Effector memory CD8-positive, alpha-beta T cell (primary cell): ENCODE data around the gene C1orf116.
"Not testable (repeated sequence)": the region's sequence is repeated elsewhere in the genome, so short reads cannot be mapped to it uniquely, and the experiment has no call there.

Source experiments
- ATAC-seq: fragments of 150-1000 bp; cut with Tn5 transposase; replicated peaks from 2 replicates; pipeline ENCODE4 v1.10.0; 2021; ENCODE audit warnings: mild to moderate bottlenecking, moderate library complexity
- DNase-seq, 3 experiments: peaks; one replicate each; pipeline ENCODE4 v3.0.0; 2021
- H3K27ac Mint-ChIP-seq, 2 donors: one replicate each; pipeline ENCODE4 v1.8.0; 2022; ENCODE audit warnings: mild to moderate bottlenecking in 2 of 2, mixed read lengths in 2 of 2, moderate library complexity in 2 of 2
- H3K27me3 Mint-ChIP-seq, 2 donors: one replicate each; pipeline ENCODE4 v1.8.0; 2022; ENCODE audit warnings: mixed read lengths in 2 of 2
- H3K36me3 Mint-ChIP-seq: one replicate; pipeline ENCODE4 v1.8.0; 2022; ENCODE audit warnings: mild to moderate bottlenecking, moderate library complexity, mixed read lengths; ENCODE audit not compliant: insufficient read depth
- H3K4me1 Mint-ChIP-seq, 2 donors: one replicate each; pipeline ENCODE4 v1.8.0; 2022; ENCODE audit warnings: low read depth in 2 of 2, mixed read lengths in 2 of 2
- H3K4me3 Mint-ChIP-seq, 2 donors: one replicate each; pipeline ENCODE4 v1.8.0; 2022; ENCODE audit warnings: mild to moderate bottlenecking in 2 of 2, mixed read lengths in 2 of 2, moderate library complexity in 2 of 2
- H3K9me3 Mint-ChIP-seq, 2 donors: one replicate each; pipeline ENCODE4 v1.8.0; 2022; ENCODE audit warnings: mixed read lengths in 2 of 2

Gene C1orf116

DNA sequence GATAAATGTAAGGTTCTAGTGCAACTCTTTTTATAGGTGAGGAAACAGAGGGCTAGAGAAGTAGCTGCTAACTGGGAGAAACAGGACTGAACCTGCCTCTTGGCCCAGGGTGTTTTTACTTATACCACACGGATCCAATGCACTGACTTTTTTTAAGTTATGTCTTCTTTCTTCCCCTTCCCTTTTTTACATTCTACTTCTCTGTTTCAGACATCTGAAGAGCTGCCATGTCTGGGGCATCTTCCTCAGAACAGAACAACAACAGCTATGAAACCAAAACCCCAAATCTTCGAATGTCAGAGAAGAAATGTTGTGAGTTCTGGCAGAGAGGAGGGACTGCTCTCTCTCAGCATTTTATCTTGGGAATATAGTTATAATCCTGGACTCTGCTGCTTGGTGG is 21.9 kb upstream of the C1orf116 start:
- Mint-ChIP-seq H3K27ac (peak overlapping the region in 1 of 2 donors; percentile 94), H3K4me1 (peaks cover 27% of the 10 kb centered on the region in 2 donors), H3K4me3 (peak overlapping the region; percentile 27 to 98), H3K9me3 (no peaks in the 10 kb centered on the region), H3K27me3 (peaks cover 0 to 9% of the 10 kb centered on the region in 2 donors), H3K36me3 (peaks cover 19% of the 10 kb centered on the region)
- ATAC-seq (no peak), DNase-seq (no peak)

DNA sequence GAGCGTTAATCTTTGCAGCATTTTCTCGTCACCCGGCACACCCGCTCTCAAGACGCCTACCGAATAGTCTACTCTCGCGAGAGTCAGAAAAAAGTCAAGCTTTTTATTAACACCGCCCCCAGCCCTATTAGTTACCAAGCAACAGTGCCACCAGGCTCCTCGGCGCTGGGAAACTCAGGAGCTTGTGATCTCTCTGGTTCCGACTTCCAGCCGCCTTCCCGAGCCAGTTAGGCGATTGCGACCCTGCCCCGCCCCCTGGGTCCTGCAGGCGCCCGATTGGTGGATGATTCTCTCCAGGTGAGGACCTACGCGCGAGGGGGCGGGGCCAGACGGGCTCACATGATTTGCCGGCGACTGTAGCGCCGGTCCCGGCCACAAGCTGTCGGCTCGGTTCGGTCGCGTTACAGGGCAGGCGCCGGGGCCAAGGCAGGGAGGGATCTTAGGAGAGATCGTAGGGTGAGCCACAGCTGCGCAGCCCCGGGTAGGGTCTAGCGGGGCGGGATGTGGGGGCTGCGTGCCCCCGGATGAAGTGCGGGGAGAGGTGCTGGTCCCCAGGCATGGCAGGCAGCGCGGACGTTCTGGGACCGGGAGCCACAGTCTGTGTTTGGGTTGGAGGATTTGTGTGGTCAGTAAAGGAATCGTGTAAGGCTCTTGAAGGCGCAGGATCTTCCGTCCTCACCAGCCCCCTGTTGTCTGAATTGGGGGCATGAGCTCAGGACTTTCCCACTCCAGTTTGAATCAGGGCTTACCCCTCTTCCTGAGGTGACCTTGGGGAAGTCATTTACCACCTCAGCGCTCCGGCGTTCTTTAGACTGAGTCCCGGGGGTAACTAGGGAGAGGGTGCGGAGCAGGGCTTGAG is 20.6 kb upstream of the C1orf116 start, which contains the start of gene PFKFB2:
Gene PFKFB2 (plus strand): TSS at position 365 of the 859 bp plus-strand sequence. CDS start 1,443 bp downstream, outside the sequence.
- peaks cover 0 to 9% of the 10 kb centered on the region in 2 donors for H3K27me3 Mint-ChIP-seq
- peak; percentile 89 to 95 (median 94) for DNase-seq
- peaks cover 26 to 35% of the 10 kb centered on the region in 2 donors for H3K4me1 Mint-ChIP-seq
- H3K4me3 Mint-ChIP-seq, result peak within 1 kb of the TSS; percentile 97 to 98
- peak within 1 kb of the TSS; percentile 94 to 99 for H3K27ac Mint-ChIP-seq
- H3K9me3 Mint-ChIP-seq, result no peaks in the 10 kb centered on the region
- ATAC-seq, result peak; percentile 86
- H3K36me3 Mint-ChIP-seq, result peaks cover 20% of the 10 kb centered on the region

DNA sequence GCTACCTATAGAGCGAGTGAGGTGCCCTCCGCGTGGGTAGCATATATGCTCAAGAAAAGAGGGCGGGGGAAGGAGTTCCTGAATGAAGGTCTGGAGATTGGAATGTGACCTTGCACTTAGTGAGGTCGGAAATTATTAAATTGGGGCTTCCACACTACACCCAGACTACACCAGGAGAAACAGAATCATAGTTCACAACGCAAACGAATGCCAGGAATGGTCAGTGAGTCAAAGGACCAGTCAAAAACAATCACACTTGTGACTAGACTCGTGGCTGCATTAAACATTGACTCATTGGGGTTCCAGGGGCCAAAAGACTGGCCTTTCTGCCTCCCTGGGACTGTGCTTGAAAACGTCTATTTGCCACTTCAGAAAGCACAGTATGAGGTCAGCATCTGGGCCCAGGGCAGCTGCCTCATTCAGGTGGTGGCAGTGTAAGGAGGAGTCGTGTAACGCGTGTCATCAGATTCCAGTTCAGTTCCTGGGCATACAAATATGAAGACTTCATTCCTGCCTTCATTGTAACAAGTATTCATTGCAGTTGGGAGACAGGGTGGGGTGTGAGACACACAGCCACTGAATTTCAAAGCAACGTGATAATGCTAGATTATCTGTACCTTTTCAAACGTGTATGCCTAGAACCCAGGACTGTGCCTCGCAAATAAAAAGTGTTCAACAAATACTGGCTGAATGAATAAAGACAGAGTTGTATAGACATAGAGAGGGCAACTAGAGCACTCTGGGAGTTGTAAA is 18.8 kb upstream of the C1orf116 start, which contains the start of gene YOD1:
Gene YOD1 (minus strand): TSS at position 18 of the 753 bp plus-strand sequence. CDS start 178 bp downstream, outside the sequence.
- Mint-ChIP-seq H3K4me1 (peaks cover 28 to 40% of the 10 kb centered on the region in 2 donors), H3K27ac (peak within 1 kb of the TSS; percentile 95 to 97), H3K36me3 (peaks cover 31% of the 10 kb centered on the region), H3K27me3 (peaks cover 0 to 4% of the 10 kb centered on the region in 2 donors), H3K4me3 (peak within 1 kb of the TSS; percentile 97 to 98), H3K9me3 (no peaks in the 10 kb centered on the region)
- DNase-seq (no peak), ATAC-seq (no peak)

DNA sequence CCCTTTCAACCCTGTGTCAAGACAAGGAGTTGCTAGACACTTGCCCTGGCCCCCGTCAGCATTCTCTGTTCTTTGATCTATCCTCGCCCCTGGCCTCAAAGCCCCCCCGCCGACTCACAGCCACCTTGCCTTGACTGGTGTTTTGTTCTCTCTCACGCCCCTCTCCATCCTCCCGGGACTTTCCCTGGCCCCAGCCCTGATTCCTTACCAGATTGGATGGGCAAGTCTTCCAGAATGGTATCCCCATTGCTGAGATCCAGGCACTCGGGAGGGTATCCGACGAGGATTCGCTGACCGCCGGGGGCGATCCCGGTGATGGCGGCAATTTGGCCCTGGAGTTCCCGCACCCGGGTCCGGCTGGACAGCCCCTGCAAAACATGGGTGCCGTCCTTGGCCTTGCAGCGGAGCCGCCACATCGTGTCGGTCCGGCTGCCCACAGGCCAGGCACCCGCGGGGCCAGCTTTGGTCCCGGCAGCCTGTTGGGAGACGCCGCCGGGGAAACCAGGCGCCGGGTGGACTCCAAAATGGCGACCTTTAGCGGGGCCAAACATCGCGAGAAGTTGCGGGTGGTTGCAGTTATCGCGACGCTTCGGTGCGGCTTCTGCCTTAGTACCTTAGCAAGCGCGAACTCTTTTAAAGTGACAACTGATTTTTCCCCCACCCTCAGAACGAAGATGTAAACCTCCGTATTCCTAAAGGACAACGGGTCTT is 18.1 kb upstream of the C1orf116 start:
- Mint-ChIP-seq H3K27me3 (no peaks in the 10 kb centered on the region), H3K9me3 (no peaks in the 10 kb centered on the region), H3K27ac (peak overlapping the region; percentile 95 to 97), H3K36me3 (peaks cover 39% of the 10 kb centered on the region), H3K4me1 (peaks cover 29 to 47% of the 10 kb centered on the region in 2 donors), H3K4me3 (peak overlapping the region; percentile 97 to 98)
- peak; percentile 48 for ATAC-seq
- DNase-seq, result peak; percentile 87 to 89 (median 88)

DNA sequence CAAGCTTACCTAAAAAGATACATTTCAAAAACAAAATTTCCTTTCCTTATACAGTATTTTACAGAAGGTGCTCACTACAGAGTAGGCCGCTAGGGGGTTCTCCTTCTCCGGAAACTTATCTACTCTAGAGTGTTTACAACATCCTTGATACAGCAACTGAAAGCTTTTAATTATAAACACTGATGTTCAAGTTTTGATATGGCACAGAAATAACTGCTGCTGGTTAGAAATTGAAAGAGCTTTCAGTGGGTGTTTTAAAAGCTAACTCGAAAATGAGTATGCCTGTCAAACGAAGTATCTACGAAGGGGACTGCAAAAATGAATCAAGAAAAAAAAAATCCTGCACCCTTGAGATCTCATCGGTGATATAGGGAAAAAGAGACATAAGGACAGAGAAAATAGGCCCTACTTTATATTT is 17.4 kb upstream of the C1orf116 start:
- H3K27me3 Mint-ChIP-seq, result no peaks in the 10 kb centered on the region
- H3K36me3 Mint-ChIP-seq, result peaks cover 43% of the 10 kb centered on the region
- ATAC-seq (peak; percentile 44), DNase-seq (peak; percentile 40 to 49 (median 41))
- peaks cover 31 to 51% of the 10 kb centered on the region in 2 donors for H3K4me1 Mint-ChIP-seq
- no peaks in the 10 kb centered on the region for H3K9me3 Mint-ChIP-seq
- peak overlapping the region; percentile 95 to 97 for H3K27ac Mint-ChIP-seq
- H3K4me3 Mint-ChIP-seq, result peak overlapping the region; percentile 97 to 98

DNA sequence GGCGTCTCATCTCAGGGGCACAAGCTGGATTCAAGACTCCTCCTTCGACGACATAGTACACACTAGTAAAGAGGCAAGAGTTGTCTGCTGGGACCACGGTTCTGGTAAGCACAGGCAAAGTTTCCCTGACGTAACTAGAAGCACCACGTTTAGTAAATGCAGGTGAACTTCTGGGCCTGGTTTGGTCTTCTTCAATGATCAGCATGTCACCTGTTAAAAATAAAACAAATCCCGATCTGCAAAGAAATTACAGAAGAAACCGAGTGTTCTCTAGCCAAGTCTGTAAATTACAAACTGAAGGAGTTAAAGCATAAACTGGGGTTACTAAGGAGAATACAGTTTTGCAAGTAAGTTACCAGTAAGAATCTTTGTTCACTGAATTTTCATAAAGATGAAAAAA is 17.0 kb upstream of the C1orf116 start:
- peaks cover 36 to 54% of the 10 kb centered on the region in 2 donors for H3K4me1 Mint-ChIP-seq
- H3K4me3 Mint-ChIP-seq, result peak overlapping the region; percentile 97 to 98
- no peaks in the 10 kb centered on the region for H3K27me3 Mint-ChIP-seq
- no peaks in the 10 kb centered on the region for H3K9me3 Mint-ChIP-seq
- ATAC-seq, result no peak
- peaks cover 47% of the 10 kb centered on the region for H3K36me3 Mint-ChIP-seq
- H3K27ac Mint-ChIP-seq, result peak overlapping the region in 1 of 2 donors; percentile 97
- no peak for DNase-seq

DNA sequence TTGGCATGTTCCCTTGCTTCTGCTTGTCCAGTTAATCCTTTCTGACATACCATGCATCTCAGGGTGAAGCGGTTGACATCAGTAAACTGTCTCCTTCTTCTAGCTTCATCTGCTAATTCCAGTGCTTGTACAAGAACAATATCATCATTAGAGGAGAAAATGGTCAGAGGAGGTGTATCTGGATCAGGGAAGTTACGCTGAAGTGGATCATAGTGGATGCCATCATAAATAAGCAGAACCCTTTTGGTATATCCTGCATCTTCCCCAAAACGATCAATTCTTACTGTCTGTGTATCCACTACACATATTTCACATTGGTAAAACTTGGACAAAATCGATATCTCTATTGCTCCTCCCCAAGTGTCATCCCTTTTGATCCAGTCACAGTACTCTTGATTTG is 16.5 kb upstream of the C1orf116 start:
- ATAC-seq, result no peak
- no peak for DNase-seq
- peaks cover 47% of the 10 kb centered on the region for H3K36me3 Mint-ChIP-seq
- no peak overlapping the region for H3K27ac Mint-ChIP-seq
- H3K4me3 Mint-ChIP-seq, result no peak overlapping the region
- H3K27me3 Mint-ChIP-seq, result no peaks in the 10 kb centered on the region
- H3K9me3 Mint-ChIP-seq, result no peaks in the 10 kb centered on the region
- H3K4me1 Mint-ChIP-seq, result peaks cover 36 to 54% of the 10 kb centered on the region in 2 donors

DNA sequence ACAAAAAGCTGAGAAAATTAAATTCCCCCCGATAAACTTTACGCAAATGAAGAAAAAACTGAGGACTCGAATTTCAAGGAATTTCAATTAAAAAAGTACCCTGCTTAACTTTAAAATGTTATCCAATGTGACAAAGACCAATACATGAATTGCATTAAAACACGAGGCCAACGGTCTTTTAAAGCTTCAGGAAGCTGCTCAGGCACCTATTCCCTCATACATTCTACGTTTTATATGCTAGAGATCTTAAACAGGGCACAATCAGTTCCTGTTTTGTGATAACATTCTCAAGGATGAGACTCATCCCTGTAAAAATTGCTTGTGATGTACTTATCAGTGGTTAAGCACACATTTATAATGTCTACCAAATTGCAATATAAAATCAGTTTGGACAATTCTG is 15.5 kb upstream of the C1orf116 start:
- DNase-seq (no peak), ATAC-seq (no peak)
- H3K27me3 Mint-ChIP-seq, result no peaks in the 10 kb centered on the region
- H3K36me3 Mint-ChIP-seq, result peaks cover 46% of the 10 kb centered on the region
- H3K4me1 Mint-ChIP-seq, result peaks cover 31 to 54% of the 10 kb centered on the region in 2 donors
- no peak overlapping the region for H3K4me3 Mint-ChIP-seq
- H3K9me3 Mint-ChIP-seq, result no peaks in the 10 kb centered on the region
- no peak overlapping the region for H3K27ac Mint-ChIP-seq

DNA sequence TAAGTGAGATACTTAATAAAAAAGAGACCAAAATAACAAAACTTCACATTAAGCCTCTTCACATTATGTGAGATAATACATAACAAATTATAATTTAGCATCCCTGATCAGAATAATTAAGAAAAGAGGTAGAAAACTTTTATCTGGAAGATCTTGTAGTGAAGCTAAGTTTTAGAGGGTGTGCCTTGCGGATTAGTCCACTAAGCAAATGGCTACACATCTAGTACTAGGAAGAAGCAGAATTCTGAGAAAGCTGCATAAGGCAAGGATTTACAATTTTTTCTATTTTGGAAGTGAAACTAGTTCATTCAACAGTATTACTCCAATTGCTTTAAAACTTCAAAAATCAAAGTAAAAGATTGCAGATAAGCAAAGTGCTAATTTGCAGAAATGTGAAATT is 14.9 kb upstream of the C1orf116 start:
- Mint-ChIP-seq H3K27ac (no peak overlapping the region), H3K4me3 (no peak overlapping the region), H3K4me1 (peaks cover 29 to 51% of the 10 kb centered on the region in 2 donors), H3K36me3 (peaks cover 42% of the 10 kb centered on the region), H3K27me3 (no peaks in the 10 kb centered on the region), H3K9me3 (no peaks in the 10 kb centered on the region)
- ATAC-seq, result no peak
- DNase-seq, result no peak

DNA sequence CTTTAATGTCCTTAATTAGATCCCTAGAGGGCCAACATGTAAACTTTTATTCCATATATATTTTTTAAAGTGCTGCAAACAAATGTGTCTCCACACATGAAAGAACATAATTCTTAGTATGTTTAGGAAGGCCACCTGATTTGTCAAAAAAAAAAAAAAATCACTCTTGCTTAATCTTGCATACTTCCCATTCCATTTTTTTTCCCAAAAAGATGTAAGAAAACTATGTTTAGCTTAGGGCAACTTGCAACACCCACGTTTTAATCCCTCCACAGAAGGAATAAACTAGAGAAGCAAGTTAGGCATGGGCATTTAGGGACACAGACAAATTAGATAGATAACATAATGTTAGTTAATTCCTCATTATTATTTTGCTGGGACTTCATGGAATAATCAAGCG is 12.9 kb upstream of the C1orf116 start:
- Mint-ChIP-seq H3K9me3 (no peaks in the 10 kb centered on the region), H3K27me3 (no peaks in the 10 kb centered on the region), H3K4me1 (peaks cover 19 to 41% of the 10 kb centered on the region in 2 donors), H3K4me3 (no peak overlapping the region), H3K36me3 (peaks cover 38% of the 10 kb centered on the region), H3K27ac (no peak overlapping the region)
- ATAC-seq (no peak), DNase-seq (no peak)

DNA sequence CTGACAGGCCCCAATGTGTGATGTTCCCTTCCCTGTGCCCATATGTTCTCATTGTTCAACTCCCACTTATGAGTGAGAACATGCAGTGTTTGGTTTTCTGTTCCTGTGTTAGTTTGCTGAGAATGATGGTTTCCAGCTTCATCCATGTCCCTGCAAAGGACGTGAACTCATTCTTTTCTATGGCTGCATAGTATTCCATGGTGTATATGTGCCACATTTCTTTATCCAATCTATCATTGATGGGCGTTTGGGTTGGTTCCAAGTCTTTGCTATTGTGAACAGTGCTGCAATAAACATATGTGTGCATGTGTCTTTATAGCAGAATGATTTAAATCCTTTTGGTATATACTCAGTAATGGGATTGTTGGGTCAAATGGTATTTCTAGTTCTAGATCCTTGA is 8.8 kb upstream of the C1orf116 start:
- not testable (repeated sequence) for H3K27ac Mint-ChIP-seq, DNase-seq, ATAC-seq, H3K4me3 Mint-ChIP-seq, H3K9me3 Mint-ChIP-seq, H3K27me3 Mint-ChIP-seq
- Mint-ChIP-seq H3K36me3 (peaks cover 16% of the 10 kb centered on the region), H3K4me1 (peaks cover 9 to 21% of the 10 kb centered on the region in 2 donors)

DNA sequence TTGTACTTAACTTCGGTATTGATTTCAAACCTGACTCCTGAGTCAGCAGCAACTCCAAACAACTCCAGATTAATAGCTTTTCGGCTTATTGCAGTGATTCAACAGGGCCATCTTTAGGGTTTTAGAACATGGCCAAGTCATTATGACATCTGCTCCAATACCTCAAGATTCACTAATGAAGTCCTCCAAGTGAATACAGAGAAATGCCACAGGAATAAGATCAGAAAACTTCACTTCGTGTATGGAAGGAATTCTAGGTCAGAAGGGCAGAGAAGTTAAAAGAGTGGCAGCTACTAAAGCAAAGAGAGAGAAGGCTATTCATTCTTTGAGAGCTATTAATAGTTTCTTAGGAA is 7.6 kb upstream of the C1orf116 start:
- no peaks in the 10 kb centered on the region for H3K9me3 Mint-ChIP-seq
- ATAC-seq (no peak), DNase-seq (no peak)
- no peak overlapping the region for H3K4me3 Mint-ChIP-seq
- H3K27me3 Mint-ChIP-seq, result peaks cover 0 to 8% of the 10 kb centered on the region in 2 donors
- H3K36me3 Mint-ChIP-seq, result peaks cover 6% of the 10 kb centered on the region
- H3K27ac Mint-ChIP-seq, result no peak overlapping the region
- H3K4me1 Mint-ChIP-seq, result peaks cover 6 to 10% of the 10 kb centered on the region in 2 donors
